Measurements from ENCODE around the gene GMCL1.
"Not testable (repeated sequence)": the region's sequence is repeated elsewhere in the genome, so short reads cannot be mapped to it uniquely, and the experiment has no call there.

GMCL1 gene

GRCh38 chr2:69807821-69808540, 21.5 kb upstream of the GMCL1 start:
- no peak for DNase-seq (ENCODE audit: low spot score)

GRCh38 chr2:69810550-69810949, 18.9 kb upstream of the GMCL1 start:
- DNase-seq (ENCODE audit: low spot score) = no peak

- no peak for DNase-seq (ENCODE audit: low spot score)
Measured at GRCh38 chr2:69811018-69811417, 18.4 kb upstream of the GMCL1 start.

- DNase-seq (ENCODE audit: low spot score) = no peak
Measured at GRCh38 chr2:69811591-69811990, 17.9 kb upstream of the GMCL1 start.

GRCh38 chr2:69815717-69816116, 13.7 kb upstream of the GMCL1 start:
- DNase-seq (ENCODE audit: low spot score) = no peak

GRCh38 chr2:69816923-69817542, 12.4 kb upstream of the GMCL1 start:
- peak; percentile 61 for DNase-seq (ENCODE audit: low spot score)

GRCh38 chr2:69817729-69818501, 11.5 kb upstream of the GMCL1 start:
- no peak for DNase-seq (ENCODE audit: low spot score)

- DNase-seq (ENCODE audit: low spot score) = no peak
Measured at GRCh38 chr2:69827796-69828540, 1.5 kb upstream of the GMCL1 start.

GRCh38 chr2:69828938-69829255, 563 bp upstream of the GMCL1 start:
- no peak for DNase-seq (ENCODE audit: low spot score)

- peak; percentile 37 for DNase-seq (ENCODE audit: low spot score)
Measured at GRCh38 chr2:69830045-69830905, 815 bp downstream of the GMCL1 start.

- DNase-seq (ENCODE audit: low spot score) = not testable (repeated sequence)
Measured at GRCh38 chr2:69830906-69831241, 1.4 kb downstream of the GMCL1 start.

- DNase-seq (ENCODE audit: low spot score) = no peak
Measured at GRCh38 chr2:69831354-69831905, 2.0 kb downstream of the GMCL1 start.

- DNase-seq (ENCODE audit: low spot score) = no peak
Measured at GRCh38 chr2:69833752-69834151, 4.3 kb downstream of the GMCL1 start.

- no peak for DNase-seq (ENCODE audit: low spot score)
Measured at GRCh38 chr2:69835666-69836065, 6.2 kb downstream of the GMCL1 start.

GRCh38 chr2:69836316-69836715, 6.9 kb downstream of the GMCL1 start:
- DNase-seq (ENCODE audit: low spot score) = no peak

GRCh38 chr2:69837533-69837932, 8.1 kb downstream of the GMCL1 start:
- no peak for DNase-seq (ENCODE audit: low spot score)

- no peak for DNase-seq (ENCODE audit: low spot score)
Measured at GRCh38 chr2:69843993-69844392, 14.5 kb downstream of the GMCL1 start.

- no peak for DNase-seq (ENCODE audit: low spot score)
Measured at GRCh38 chr2:69844560-69844959, 15.1 kb downstream of the GMCL1 start.

- no peak for DNase-seq (ENCODE audit: low spot score)
Measured at GRCh38 chr2:69846182-69847067, 17.0 kb downstream of the GMCL1 start.

- DNase-seq (ENCODE audit: low spot score) = no peak
Measured at GRCh38 chr2:69847068-69847828, 17.8 kb downstream of the GMCL1 start.
